ENCODE results near the gene HNRNPH1.

Gene HNRNPH1

GRCh38 chr5:179599566-179599965, 23.9 kb downstream of the HNRNPH1 start:
- DNase-seq (ENCODE audit: insufficient read length, low spot score) (no peak), FAIRE-seq (no peak)
- no peak for TF ChIP-seq POLR2A (IDR thresholded peaks at IDR 0.05; ENCODE audit: low read depth, low read length)

- DNase-seq (ENCODE audit: insufficient read length, low spot score) = no peak
- no peak for FAIRE-seq
- no peak for TF ChIP-seq POLR2A (IDR thresholded peaks at IDR 0.05; ENCODE audit: low read depth, low read length)
Observed at GRCh38 chr5:179599100-179599499, 24.4 kb downstream of the HNRNPH1 start.

- no peak for TF ChIP-seq POLR2A (IDR thresholded peaks at IDR 0.05; ENCODE audit: low read depth, low read length)
- DNase-seq (ENCODE audit: insufficient read length, low spot score) (no peak), FAIRE-seq (no peak)
Observed at GRCh38 chr5:179596421-179596820, 27.1 kb downstream of the HNRNPH1 start.

- DNase-seq (ENCODE audit: insufficient read length, low spot score) (no peak), FAIRE-seq (no peak)
- TF ChIP-seq POLR2A (IDR thresholded peaks at IDR 0.05; ENCODE audit: low read depth, low read length) = no peak
Observed at GRCh38 chr5:179595916-179596315, 27.6 kb downstream of the HNRNPH1 start.

- no peak for FAIRE-seq
- no peak for DNase-seq (ENCODE audit: insufficient read length, low spot score)
- TF ChIP-seq POLR2A (IDR thresholded peaks at IDR 0.05; ENCODE audit: low read depth, low read length) = no peak
Observed at GRCh38 chr5:179588166-179588565, 35.3 kb downstream of the HNRNPH1 start.

GRCh38 chr5:179585941-179586401, 37.5 kb downstream of the HNRNPH1 start:
- TF ChIP-seq POLR2A (IDR thresholded peaks at IDR 0.05; ENCODE audit: low read depth, low read length) = no peak
- FAIRE-seq = no peak

GRCh38 chr5:179577286-179577960, 46.0 kb downstream of the HNRNPH1 start:
- FAIRE-seq = no peak
- no peak for DNase-seq (ENCODE audit: insufficient read length, low spot score)

More at GRCh38 chr5:179585941-179586401, 37.5 kb downstream of the HNRNPH1 start:
- no peak for DNase-seq (ENCODE audit: insufficient read length, low spot score)

GRCh38 chr5:179572386-179572785, 51.1 kb downstream of the HNRNPH1 start:
- FAIRE-seq = no peak

More at GRCh38 chr5:179577286-179577960, 46.0 kb downstream of the HNRNPH1 start:
- no peak for TF ChIP-seq POLR2A (IDR thresholded peaks at IDR 0.05; ENCODE audit: low read depth, low read length)

GRCh38 chr5:179568721-179569120, 54.8 kb downstream of the HNRNPH1 start:
- FAIRE-seq = no peak
- no peak for TF ChIP-seq POLR2A (IDR thresholded peaks at IDR 0.05; ENCODE audit: low read depth, low read length)
- DNase-seq (ENCODE audit: insufficient read length, low spot score) = no peak

More at GRCh38 chr5:179572386-179572785, 51.1 kb downstream of the HNRNPH1 start:
- TF ChIP-seq POLR2A (IDR thresholded peaks at IDR 0.05; ENCODE audit: low read depth, low read length) = no peak
- DNase-seq (ENCODE audit: insufficient read length, low spot score) = no peak

- DNase-seq (ENCODE audit: insufficient read length, low spot score) = no peak
- no peak for TF ChIP-seq POLR2A (IDR thresholded peaks at IDR 0.05; ENCODE audit: low read depth, low read length)
- FAIRE-seq = no peak
Observed at GRCh38 chr5:179564526-179564925, 58.9 kb downstream of the HNRNPH1 start.
